Osteoblast (primary cell): Measurements from ENCODE around the gene CCER1. TPM values are rescaled to one million over a fixed set of nuclear protein-coding genes. Genes with fewer than 3 reads are reported as not detected.

Source experiments
- DNase-seq: peaks from one replicate; pipeline ENCODE4 v3.0.0; 2011; ENCODE audit warnings: low spot score, mixed read lengths; ENCODE audit not compliant: insufficient read length; ENCODE audit errors: missing footprints
- H2AFZ ChIP-seq: 2 replicates; pipeline ENCODE4 v1.6.0; 2011; ENCODE audit warnings: mild to moderate bottlenecking, low read length
- H3K27ac ChIP-seq: 2 replicates; pipeline ENCODE4 v1.5.1; 2011; ENCODE audit warnings: mild to moderate bottlenecking, low read depth, low read length, moderate library complexity
- H3K27me3 ChIP-seq: 2 replicates; pipeline ENCODE4 v1.6.0; 2012; ENCODE audit warnings: mild to moderate bottlenecking, control low read depth, inconsistent platforms, low read length, moderate library complexity; ENCODE audit not compliant: insufficient read depth
- H3K36me3 ChIP-seq: 2 replicates; pipeline ENCODE4 v1.5.1; 2011; ENCODE audit warnings: mild to moderate bottlenecking, low read length, control low read depth, moderate library complexity; ENCODE audit not compliant: insufficient read depth
- H3K4me1 ChIP-seq: 2 replicates; pipeline ENCODE4 v1.5.1; 2011; ENCODE audit warnings: mild to moderate bottlenecking, low read length, control low read depth, moderate library complexity; ENCODE audit not compliant: insufficient read depth
- H3K4me2 ChIP-seq: 2 replicates; pipeline ENCODE4 v1.6.0; 2011; ENCODE audit warnings: mild to moderate bottlenecking, low read length; ENCODE audit not compliant: insufficient read depth
- H3K4me3 ChIP-seq: fragments of 200-600 bp; sonication (generic); 3 replicates; pipeline ENCODE4 v1.5.1; 2012; ENCODE audit warnings: mild to moderate bottlenecking, low read length, inconsistent platforms; ENCODE audit not compliant: insufficient read depth
- H3K79me2 ChIP-seq: 2 replicates; pipeline ENCODE4 v1.6.0; 2012; ENCODE audit warnings: mild to moderate bottlenecking, low read length, control low read depth, inconsistent platforms; ENCODE audit not compliant: insufficient read depth
- H3K9me3 ChIP-seq: 2 replicates; pipeline ENCODE4 v1.5.1; 2011; ENCODE audit warnings: low read depth, low read length, control low read depth
- H4K20me1 ChIP-seq: 2 replicates; pipeline ENCODE4 v1.6.0; 2012; ENCODE audit warnings: mild to moderate bottlenecking, low read length, control low read depth; ENCODE audit not compliant: insufficient read depth
- CTCF ChIP-seq: IDR thresholded peaks from 2 replicates; pipeline ENCODE4 v1.5.1; 2011; ENCODE audit warnings: mild to moderate bottlenecking, low read depth, low read length, moderate library complexity; ENCODE audit errors: extremely low read depth
- total RNA-seq: library from RNA; depleted of rRNA; stranded (reverse); fragments of >200 nt; gene quantifications from 2 replicates; pipeline ENCODE4 v1.2.3, GENCODE V29; 2012

CCER1 gene
- total RNA-seq, 1 donor: not detected

- no peak for DNase-seq
- Histone ChIP-seq H3K4me3 (no peak overlapping the region), H3K27ac (no peak overlapping the region), H3K9me3 (no peaks in the 10 kb centered on the region), H3K27me3 (no peaks in the 10 kb centered on the region), H2AFZ (peak overlapping the region; percentile 1), H3K4me1 (peaks cover 28% of the 10 kb centered on the region), H3K36me3 (no peaks in the 10 kb centered on the region), H4K20me1 (no peaks in the 10 kb centered on the region), H3K79me2 (no peaks in the 10 kb centered on the region), H3K4me2 (no peak overlapping the region)
- no peak for TF ChIP-seq CTCF
Measured at GRCh38 chr12:90970911-90971310, 15.9 kb upstream of the CCER1 start.

DNA sequence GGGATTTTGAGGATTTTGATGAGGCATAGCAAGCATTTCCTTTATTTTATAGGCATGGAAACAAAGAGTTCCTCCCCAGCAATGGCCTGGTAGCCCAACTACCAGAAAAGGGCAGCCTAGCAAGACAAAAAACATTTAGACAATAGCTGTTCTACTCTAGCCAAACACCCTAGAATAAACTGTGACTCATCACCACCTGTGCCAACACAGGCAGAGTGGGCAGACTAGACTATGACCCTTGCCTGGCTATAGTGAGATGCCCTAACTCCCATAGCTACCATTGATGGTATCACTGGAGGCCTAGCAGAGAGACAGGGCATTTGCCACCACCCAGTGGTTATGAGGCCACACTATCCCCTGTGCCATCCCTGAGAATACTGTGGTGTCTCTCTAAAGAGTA lies 15.5 kb upstream of the CCER1 start:
- Histone ChIP-seq H3K4me2 (no peak overlapping the region), H3K27me3 (no peaks in the 10 kb centered on the region)
- no peak for DNase-seq

DNA sequence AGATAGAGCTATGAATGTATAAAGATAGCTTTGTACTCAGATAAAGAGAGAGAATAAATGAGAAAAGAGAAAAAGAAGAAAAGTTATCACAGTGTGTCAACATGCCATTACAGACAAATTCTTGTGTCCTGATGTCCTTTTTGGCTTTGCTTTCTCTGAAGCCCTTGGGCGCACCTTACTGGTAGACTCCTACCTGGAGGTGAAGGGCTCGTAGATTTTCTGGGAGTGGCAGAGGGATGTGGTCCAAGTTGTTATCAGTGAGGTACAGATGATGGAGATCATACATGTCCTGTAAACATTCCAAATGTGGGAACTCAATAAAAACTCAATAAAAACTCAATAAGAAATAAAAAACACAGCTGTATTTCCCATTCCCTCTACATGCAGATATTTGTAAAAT lies 14.9 kb upstream of the CCER1 start:
- Histone ChIP-seq H2AFZ (no peak overlapping the region), H3K27ac (no peak overlapping the region), H3K4me3 (no peak overlapping the region), H3K4me2 (no peak overlapping the region), H4K20me1 (no peaks in the 10 kb centered on the region), H3K9me3 (no peaks in the 10 kb centered on the region), H3K4me1 (peaks cover 28% of the 10 kb centered on the region), H3K27me3 (no peaks in the 10 kb centered on the region), H3K36me3 (no peaks in the 10 kb centered on the region), H3K79me2 (no peaks in the 10 kb centered on the region)
- TF ChIP-seq CTCF: no peak
- DNase-seq: no peak

More for the DNA sequence above, 15.5 kb upstream of the CCER1 start:
- no peaks in the 10 kb centered on the region for H4K20me1 ChIP-seq
- peaks cover 28% of the 10 kb centered on the region for H3K4me1 ChIP-seq
- no peak for TF ChIP-seq CTCF
- H3K79me2 ChIP-seq: no peaks in the 10 kb centered on the region
- H2AFZ ChIP-seq: peak overlapping the region; percentile 1
- no peak overlapping the region for H3K4me3 ChIP-seq
- no peaks in the 10 kb centered on the region for H3K36me3 ChIP-seq
- H3K9me3 ChIP-seq: no peaks in the 10 kb centered on the region
- H3K27ac ChIP-seq: no peak overlapping the region

GRCh38 chr12:90969346-90969745 lies 14.4 kb upstream of the CCER1 start:
- Histone ChIP-seq H3K36me3 (no peaks in the 10 kb centered on the region), H3K27ac (no peak overlapping the region), H3K4me1 (peaks cover 28% of the 10 kb centered on the region), H3K4me2 (no peak overlapping the region), H3K27me3 (no peaks in the 10 kb centered on the region), H3K4me3 (no peak overlapping the region), H3K79me2 (no peaks in the 10 kb centered on the region), H3K9me3 (no peaks in the 10 kb centered on the region), H4K20me1 (no peaks in the 10 kb centered on the region), H2AFZ (no peak overlapping the region)
- DNase-seq: no peak
- TF ChIP-seq CTCF: no peak
